Measurements from ENCODE around the gene CREB5. TPM values are rescaled to one million over a fixed set of nuclear protein-coding genes. Genes with fewer than 3 reads are reported as not detected.

Gene CREB5
- total RNA-seq, 1 experiment from 2014 or later, result 0.49 TPM

DNA sequence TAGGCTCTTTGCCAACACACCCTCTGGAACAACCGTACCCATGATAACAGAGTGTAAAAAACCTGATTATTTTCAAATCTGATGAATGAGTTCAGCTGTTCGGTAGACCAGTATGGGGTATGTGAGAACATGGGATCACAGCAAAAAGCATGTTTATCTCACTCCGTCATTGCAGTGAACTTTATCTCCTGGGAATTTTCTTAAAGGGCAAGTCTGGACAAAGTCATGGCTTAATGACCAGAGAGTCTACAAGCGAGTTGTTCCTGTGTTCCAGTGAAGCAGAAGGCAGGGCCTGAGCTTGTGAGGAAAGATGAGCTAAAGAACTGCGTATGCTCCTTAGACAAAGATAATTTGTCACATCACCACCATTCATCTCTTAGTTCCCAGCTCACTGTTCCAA lies 326.1 kb downstream of the CREB5 start:
- no peaks in the 10 kb centered on the region for H3K79me2 ChIP-seq (ENCODE audit: insufficient read depth, low read length)
- ChIA-PET CTCF (no interaction called here), RAD21 (ENCODE audit: low non-redundant PET in 1 of 2, low total read pairs in 2 of 2, uncharacterized antibody in 2 of 2, unreplicated experiment in 2 of 2) (no interaction called here), POLR2A (no interaction called here)
- no peaks in the 10 kb centered on the region for H3K9me3 ChIP-seq (ENCODE audit: control insufficient read depth in 1 of 2, insufficient read depth in 1 of 2, low read depth in 1 of 2, low read length in 2 of 2)
- no peak overlapping the region for H2AFZ ChIP-seq (ENCODE audit: low read depth, low read length, poor library complexity, severe bottlenecking)
- no peak for DNase-seq (ENCODE audit: low read depth, low spot score)
- no peaks in the 10 kb centered on the region for H3K36me3 ChIP-seq (ENCODE audit: control insufficient read depth in 1 of 2, insufficient read depth in 2 of 2, low read length in 2 of 2)
- no peaks in the 10 kb centered on the region for H4K20me1 ChIP-seq (ENCODE audit: insufficient read depth)
- no TSS peak for BruUV-seq (replicated peaks)
- H3K27ac ChIP-seq (ENCODE audit: low read depth, low read length), result no peak overlapping the region
- intact Hi-C loops (cut with micrococcal nuclease), result no loop called here
- no peaks in the 10 kb centered on the region for H3K4me1 ChIP-seq (ENCODE audit: control insufficient read depth in 1 of 2, insufficient read depth in 2 of 2, low read length in 2 of 2)
- no peak for ATAC-seq
- no peaks in the 10 kb centered on the region for H3K27me3 ChIP-seq (ENCODE audit: insufficient read depth, low read length)
- no peak overlapping the region for H3K4me2 ChIP-seq (ENCODE audit: low read length)
- H3K4me3 ChIP-seq (replicated peaks in 1 of 2; ENCODE audit: low read depth in 1 of 2, low read length in 2 of 2), result no peak overlapping the region
- no peaks in the 10 kb centered on the region for H3K9me2 ChIP-seq (ENCODE audit: insufficient read depth)
- H3K9ac ChIP-seq (ENCODE audit: low read length), result no peak overlapping the region
- TF ChIP-seq SRF (IDR thresholded peaks at IDR 0.05; ENCODE audit: low read depth), result no peak
- no peak for TF ChIP-seq ELF1 (IDR thresholded peaks at IDR 0.05; ENCODE audit: borderline replicate concordance, low read depth)
- no peak for TF ChIP-seq SP1 (IDR thresholded peaks at IDR 0.05; ENCODE audit: low read depth)
- no peak for TF ChIP-seq POLR2AphosphoS5 (IDR thresholded peaks at IDR 0.05; ENCODE audit: low read depth, low read length)
- TF ChIP-seq SIN3A (IDR thresholded peaks at IDR 0.05; ENCODE audit: low read depth), result no peak
- no peak for TF ChIP-seq YY1 (IDR thresholded peaks at IDR 0.05; ENCODE audit: extremely low read depth, insufficient replicate concordance, low read depth, low read length)
- no peak for TF ChIP-seq EZH2phosphoT487 (IDR thresholded peaks at IDR 0.05; ENCODE audit: borderline replicate concordance)
- TF ChIP-seq, protein P1, sequence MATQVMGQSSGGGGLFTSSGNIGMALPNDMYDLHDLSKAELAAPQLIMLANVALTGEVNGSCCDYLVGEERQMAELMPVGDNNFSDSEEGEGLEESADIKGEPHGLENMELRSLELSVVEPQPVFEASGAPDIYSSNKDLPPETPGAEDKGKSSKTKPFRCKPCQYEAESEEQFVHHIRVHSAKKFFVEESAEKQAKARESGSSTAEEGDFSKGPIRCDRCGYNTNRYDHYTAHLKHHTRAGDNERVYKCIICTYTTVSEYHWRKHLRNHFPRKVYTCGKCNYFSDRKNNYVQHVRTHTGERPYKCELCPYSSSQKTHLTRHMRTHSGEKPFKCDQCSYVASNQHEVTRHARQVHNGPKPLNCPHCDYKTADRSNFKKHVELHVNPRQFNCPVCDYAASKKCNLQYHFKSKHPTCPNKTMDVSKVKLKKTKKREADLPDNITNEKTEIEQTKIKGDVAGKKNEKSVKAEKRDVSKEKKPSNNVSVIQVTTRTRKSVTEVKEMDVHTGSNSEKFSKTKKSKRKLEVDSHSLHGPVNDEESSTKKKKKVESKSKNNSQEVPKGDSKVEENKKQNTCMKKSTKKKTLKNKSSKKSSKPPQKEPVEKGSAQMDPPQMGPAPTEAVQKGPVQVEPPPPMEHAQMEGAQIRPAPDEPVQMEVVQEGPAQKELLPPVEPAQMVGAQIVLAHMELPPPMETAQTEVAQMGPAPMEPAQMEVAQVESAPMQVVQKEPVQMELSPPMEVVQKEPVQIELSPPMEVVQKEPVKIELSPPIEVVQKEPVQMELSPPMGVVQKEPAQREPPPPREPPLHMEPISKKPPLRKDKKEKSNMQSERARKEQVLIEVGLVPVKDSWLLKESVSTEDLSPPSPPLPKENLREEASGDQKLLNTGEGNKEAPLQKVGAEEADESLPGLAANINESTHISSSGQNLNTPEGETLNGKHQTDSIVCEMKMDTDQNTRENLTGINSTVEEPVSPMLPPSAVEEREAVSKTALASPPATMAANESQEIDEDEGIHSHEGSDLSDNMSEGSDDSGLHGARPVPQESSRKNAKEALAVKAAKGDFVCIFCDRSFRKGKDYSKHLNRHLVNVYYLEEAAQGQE (IDR thresholded peaks at IDR 0.05; ENCODE audit: low read depth), result no peak
